ENCODE results near the gene CAPN6.

Gene CAPN6

DNA sequence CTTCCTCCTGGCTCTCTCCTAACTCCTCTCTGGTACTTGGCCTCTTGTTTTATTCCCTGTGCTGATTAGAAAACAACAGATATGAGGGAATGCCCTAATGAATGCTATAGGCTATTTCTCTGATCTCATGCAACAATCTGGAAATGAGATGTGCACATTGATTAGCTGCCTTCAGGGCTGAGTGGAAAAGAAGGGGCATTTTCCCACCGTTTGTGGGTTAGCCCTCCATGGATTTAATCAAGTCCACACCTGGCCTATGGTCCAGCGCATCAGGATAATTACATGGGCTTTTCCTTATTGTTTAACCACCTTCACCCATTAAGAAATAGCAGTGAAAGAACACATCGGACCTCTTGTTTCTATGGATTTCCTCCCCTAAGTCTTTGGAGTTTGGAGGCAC, 70.0 kb downstream of the CAPN6 start:
- DNase-seq (ENCODE audit: low read depth), result no peak

DNA sequence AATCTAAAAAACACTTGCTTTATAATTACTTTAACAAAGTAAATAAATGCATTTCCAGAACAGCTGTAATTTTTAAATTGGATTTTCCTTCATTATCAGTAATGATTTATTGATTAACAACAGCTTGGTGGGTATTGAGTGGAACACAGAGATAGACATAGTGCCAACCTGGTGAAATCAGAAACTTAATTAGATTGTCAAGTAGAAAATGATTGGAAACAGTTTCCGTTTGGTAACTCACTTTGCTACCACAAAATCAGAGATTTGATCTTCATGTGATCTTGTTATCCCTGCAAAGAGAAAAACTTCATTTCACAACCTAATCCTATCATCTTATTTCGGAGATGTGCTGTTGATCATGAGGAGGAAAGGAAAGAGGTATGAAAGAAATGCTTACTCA, 70.8 kb downstream of the CAPN6 start:
- DNase-seq (ENCODE audit: low read depth), result no peak

Data from stimulated activated CD8-positive, alpha-beta memory T cell treated with anti-CD3 and anti-CD28 coated beads, Interleukin-12 subunit alpha, Interleukin-12 subunit beta, amount 100 ng/mL, for 4 hours (primary cell).